GM12872 (cell line): ENCODE measurements around the gene SDHC.

Experiments used
- TF ChIP-seq, protein P1 (sequence below): IDR thresholded peaks from 3 replicates; pipeline ENCODE4 v1.5.1; 2011; ENCODE audit warnings: low read depth, mild to moderate bottlenecking, low read length, moderate library complexity; ENCODE audit not compliant: insufficient read depth

Gene SDHC

DNA sequence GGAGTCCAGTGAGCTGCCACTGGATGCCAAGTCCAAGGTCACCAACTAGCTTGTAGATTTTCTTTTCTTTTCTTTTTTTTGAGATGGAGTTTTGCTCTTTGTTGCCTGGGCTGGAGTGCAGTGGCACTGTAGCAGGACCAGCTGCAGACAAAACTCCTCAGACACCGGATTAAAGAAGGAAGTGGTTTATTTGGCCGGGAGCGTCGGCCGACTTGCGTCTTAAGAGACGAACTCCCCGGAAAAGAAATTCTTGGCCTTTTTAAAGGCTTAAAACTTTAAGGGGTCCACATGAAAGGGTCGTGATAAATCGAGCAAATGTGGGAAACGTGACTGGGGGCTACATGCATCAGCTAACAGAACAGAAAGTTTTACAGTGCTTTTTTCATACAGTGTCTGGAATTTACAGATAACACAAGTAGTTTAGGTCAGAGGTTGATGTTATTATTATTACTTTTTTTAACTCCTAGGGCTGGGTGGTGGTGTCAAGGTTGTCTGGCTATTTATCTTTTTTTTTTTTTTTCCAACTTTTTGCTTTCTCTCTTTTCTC lies 89.9 kb downstream of the SDHC start:
- TF ChIP-seq, protein P1, sequence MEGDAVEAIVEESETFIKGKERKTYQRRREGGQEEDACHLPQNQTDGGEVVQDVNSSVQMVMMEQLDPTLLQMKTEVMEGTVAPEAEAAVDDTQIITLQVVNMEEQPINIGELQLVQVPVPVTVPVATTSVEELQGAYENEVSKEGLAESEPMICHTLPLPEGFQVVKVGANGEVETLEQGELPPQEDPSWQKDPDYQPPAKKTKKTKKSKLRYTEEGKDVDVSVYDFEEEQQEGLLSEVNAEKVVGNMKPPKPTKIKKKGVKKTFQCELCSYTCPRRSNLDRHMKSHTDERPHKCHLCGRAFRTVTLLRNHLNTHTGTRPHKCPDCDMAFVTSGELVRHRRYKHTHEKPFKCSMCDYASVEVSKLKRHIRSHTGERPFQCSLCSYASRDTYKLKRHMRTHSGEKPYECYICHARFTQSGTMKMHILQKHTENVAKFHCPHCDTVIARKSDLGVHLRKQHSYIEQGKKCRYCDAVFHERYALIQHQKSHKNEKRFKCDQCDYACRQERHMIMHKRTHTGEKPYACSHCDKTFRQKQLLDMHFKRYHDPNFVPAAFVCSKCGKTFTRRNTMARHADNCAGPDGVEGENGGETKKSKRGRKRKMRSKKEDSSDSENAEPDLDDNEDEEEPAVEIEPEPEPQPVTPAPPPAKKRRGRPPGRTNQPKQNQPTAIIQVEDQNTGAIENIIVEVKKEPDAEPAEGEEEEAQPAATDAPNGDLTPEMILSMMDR = no peak

DNA sequence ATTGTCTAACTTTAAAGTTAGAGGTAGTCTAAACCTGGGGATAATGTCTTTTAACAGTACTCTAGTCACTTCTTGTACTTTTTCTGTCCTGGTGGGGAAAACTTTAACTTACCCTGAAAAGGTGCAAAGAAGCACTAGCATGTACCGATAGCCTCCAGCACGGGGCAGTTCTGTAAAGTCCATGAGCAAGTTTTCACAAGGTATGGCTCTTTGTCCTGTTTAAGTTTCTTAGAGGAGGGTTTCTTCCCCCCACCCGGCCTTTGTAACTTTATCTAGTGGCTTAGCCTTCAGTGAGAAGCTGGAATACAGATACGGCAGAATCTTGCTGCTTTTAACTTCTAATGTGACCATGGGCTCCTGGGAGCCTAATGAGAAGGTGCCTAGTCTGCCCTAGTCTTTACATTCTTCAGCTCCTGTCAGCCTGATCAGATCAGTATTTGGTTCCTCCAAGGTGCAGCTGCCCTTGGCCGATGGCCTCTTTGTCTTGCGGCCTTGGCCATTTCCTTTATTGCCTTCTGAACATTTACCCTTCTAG lies 93.3 kb downstream of the SDHC start:
- TF ChIP-seq, protein P1 = no peak

DNA sequence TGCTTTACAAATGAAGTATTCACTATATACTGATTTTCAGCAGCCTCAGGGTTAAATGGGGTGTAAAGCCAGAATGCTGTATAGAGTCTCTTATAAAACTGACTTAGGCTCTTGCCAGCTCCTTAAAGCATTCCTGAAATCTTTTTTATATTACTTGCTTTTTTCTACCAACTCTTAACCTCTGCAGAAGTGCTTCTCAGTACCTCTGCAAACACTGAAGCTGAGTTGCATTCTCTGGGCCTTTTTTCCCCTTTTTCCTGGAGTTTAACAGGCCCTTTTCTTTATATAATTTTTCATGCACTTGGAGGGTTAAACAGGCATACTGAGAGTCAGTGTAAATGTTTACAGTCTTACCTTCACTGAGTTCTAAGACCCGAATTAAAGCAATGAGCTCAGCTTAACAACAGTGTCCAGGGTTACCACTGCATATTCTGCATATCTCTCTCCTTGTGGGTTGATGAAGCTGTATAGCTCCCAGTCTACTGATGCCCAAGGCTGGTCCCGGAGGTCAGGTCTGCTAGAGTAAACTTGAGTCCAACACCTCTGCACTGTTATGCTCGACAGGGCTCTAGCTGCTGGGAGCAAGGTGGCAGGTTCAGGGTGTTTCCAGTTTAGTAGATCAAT lies 94.4 kb downstream of the SDHC start:
- TF ChIP-seq, protein P1 = no peak
